GF-D8 (cell line): ENCODE measurements around the gene ACTR6.

Source experiments
- DNase-seq: peaks from one replicate; lab custom pipeline; 2025; lab: John Stamatoyannopoulos, UW

The ACTR6 gene

DNA sequence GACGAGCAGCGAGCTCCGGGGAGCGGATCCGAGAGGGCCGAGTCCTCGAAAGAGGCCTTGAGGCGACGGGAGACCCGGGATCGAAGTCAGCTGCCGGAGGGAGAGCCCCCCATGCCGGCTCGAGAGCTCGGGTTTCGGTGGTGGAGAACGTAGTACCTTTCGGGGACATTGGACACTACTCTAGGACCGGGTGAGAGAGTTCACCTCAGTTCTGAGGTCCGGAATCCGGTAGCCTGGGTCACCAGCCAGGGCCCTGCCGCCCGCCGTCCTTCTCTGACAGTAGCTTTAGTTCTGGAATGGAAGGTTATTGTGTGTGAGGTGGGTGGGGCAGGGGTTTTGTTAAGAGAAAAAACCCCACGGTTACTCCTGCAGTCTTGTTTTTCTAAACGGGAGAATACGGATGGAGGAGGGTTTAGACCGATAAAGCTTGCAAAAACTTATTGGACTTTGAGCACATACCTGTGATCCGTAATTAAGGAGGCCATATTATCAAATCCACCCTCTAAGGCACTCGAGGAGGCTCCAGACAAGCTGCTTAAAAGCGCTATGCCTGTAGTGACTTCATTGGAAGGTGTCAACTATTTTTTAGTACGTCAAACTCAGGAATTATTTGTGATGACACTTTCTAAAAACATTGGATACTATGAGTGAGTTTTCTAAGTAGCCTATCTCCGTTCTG is 67.1 kb downstream of the ACTR6 start:
- DNase-seq: no peak

DNA sequence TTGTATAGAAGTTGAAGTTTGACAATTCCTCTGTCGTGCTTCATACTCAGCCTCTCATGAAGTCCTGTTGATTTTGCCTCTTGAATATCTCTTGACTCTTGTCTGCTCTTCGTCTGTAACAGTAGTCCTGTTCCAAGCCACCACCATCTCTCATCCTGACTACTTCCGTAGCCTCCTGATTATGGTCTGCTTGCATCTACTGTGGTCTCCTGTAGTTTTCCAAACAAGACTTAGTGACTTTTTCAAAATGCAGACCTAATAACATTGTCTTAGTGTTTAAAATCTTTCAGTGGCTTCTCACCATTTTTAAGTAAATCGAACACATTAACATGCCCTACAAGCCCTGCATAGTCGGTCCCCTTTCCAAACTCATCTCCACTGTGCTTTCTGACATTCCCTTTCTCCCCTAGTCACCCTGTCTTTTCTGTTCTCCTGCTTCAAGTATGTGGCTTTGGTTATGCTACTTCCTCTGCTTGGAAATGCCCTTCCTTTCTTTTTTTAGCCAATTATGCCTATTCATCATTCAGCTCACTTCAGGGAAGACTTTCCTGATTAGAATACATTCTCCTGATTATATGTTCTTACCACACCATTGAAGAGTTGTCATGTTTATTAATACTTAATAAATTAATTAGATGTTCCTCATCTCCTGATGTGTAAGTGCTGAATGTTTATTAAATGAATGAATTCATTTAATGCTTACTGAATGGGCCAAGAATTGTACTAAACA is 68.4 kb downstream of the ACTR6 start:
- DNase-seq: no peak

DNA sequence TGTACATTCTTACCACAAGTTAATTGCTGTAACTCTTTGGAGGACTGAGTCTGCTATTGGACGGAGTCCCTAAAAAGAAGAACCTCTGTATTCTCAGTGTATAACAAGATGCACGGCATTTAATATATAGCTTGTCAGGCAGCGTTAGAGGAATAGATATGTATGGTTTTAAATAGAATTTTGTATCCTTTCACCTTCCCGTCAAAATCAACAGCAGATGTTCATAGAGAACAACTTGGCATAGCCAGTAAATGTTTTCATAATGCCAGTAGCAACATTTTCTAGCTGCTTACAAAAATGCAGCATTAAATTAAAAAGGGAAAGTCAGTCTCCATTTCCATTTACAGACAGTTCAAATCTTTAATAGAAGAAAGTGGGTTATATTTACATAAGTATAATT is 73.2 kb downstream of the ACTR6 start:
- no peak for DNase-seq
